ENCODE measurements around the gene CCSER1.

DNA sequence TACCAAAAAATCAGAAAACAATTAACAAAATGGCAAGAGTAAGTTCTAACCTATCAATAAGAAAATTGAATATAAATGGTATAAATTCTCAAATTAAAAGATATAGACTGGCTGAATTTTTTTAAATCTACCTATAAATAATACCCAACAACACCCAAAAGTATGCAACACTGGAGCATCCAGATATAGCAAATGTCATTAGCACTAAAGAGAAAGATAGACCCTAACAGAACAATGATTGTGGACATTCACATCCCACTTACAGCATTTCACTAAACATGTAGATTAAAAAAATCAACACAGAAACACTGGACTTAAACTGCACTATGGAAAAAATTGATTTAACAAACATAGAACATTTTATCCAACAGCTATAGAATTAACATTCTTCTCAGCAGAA is 1503.6 kb downstream of the CCSER1 start:
- TF ChIP-seq, protein P1, sequence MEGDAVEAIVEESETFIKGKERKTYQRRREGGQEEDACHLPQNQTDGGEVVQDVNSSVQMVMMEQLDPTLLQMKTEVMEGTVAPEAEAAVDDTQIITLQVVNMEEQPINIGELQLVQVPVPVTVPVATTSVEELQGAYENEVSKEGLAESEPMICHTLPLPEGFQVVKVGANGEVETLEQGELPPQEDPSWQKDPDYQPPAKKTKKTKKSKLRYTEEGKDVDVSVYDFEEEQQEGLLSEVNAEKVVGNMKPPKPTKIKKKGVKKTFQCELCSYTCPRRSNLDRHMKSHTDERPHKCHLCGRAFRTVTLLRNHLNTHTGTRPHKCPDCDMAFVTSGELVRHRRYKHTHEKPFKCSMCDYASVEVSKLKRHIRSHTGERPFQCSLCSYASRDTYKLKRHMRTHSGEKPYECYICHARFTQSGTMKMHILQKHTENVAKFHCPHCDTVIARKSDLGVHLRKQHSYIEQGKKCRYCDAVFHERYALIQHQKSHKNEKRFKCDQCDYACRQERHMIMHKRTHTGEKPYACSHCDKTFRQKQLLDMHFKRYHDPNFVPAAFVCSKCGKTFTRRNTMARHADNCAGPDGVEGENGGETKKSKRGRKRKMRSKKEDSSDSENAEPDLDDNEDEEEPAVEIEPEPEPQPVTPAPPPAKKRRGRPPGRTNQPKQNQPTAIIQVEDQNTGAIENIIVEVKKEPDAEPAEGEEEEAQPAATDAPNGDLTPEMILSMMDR (IDR thresholded peaks at IDR 0.05; ENCODE audit: poor library complexity, severe bottlenecking): no peak
- TF ChIP-seq TAF1 (IDR thresholded peaks at IDR 0.05; ENCODE audit: low read depth) (no peak), SMC3 (conservative IDR thresholded peaks at IDR 0.05; ENCODE audit: poor library complexity) (no peak), POLR2AphosphoS5 (IDR thresholded peaks at IDR 0.05) (no peak)
- TF ChIP-seq, protein P2, sequence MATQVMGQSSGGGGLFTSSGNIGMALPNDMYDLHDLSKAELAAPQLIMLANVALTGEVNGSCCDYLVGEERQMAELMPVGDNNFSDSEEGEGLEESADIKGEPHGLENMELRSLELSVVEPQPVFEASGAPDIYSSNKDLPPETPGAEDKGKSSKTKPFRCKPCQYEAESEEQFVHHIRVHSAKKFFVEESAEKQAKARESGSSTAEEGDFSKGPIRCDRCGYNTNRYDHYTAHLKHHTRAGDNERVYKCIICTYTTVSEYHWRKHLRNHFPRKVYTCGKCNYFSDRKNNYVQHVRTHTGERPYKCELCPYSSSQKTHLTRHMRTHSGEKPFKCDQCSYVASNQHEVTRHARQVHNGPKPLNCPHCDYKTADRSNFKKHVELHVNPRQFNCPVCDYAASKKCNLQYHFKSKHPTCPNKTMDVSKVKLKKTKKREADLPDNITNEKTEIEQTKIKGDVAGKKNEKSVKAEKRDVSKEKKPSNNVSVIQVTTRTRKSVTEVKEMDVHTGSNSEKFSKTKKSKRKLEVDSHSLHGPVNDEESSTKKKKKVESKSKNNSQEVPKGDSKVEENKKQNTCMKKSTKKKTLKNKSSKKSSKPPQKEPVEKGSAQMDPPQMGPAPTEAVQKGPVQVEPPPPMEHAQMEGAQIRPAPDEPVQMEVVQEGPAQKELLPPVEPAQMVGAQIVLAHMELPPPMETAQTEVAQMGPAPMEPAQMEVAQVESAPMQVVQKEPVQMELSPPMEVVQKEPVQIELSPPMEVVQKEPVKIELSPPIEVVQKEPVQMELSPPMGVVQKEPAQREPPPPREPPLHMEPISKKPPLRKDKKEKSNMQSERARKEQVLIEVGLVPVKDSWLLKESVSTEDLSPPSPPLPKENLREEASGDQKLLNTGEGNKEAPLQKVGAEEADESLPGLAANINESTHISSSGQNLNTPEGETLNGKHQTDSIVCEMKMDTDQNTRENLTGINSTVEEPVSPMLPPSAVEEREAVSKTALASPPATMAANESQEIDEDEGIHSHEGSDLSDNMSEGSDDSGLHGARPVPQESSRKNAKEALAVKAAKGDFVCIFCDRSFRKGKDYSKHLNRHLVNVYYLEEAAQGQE (IDR thresholded peaks at IDR 0.05; ENCODE audit: borderline replicate concordance): no peak

Data from neural cell (in vitro differentiated cells).